IMR-90 (cell line): ENCODE measurements around the gene FRMPD4. TPM values are rescaled to one million over a fixed set of nuclear protein-coding genes. Genes with fewer than 3 reads are reported as not detected.

Experiments used
- ATAC-seq: fragments of 200-7000 bp; cut with Tn5 transposase; 2 replicates; pipeline ENCODE4 v1.9.1; 2020; ENCODE audit warnings: low read depth, mild to moderate bottlenecking, moderate library complexity
- BruUV-seq: library from RNA; stranded (reverse); fragments of 400-500 nt; replicated peaks from 2 replicates; lab custom pipeline; 2021; lab: Mats Ljungman, UMichigan
- CTCF ChIA-PET: fragments of 300-600 bp; formaldehyde crosslinking; extraction: SDS; loops from one replicate; lab custom pipeline; 2021; ENCODE audit warnings: antibody characterized with exemption; lab: Yijun Ruan, JAX
- POLR2A ChIA-PET: fragments of 300-600 bp; sonication (Branson Sonifier 250); formaldehyde crosslinking; loops from one replicate; lab custom pipeline; 2022; ENCODE audit warnings: antibody characterized with exemption; ENCODE audit not compliant: unreplicated experiment; lab: Charles Lee
- DNase-seq: peaks from one replicate; pipeline ENCODE4 v3.0.0; 2013
- H2AFZ ChIP-seq: replicated peaks from 2 replicates; pipeline ENCODE3; 2013; ENCODE audit warnings: low read length, mild to moderate bottlenecking; ENCODE audit not compliant: poor library complexity
- H2AK5ac ChIP-seq: 2 replicates; pipeline ENCODE4 v1.6.1; 2013; ENCODE audit warnings: low read depth, low read length, inconsistent platforms
- H2AK9ac ChIP-seq: replicated peaks from 2 replicates; pipeline ENCODE3; 2013; ENCODE audit warnings: mild to moderate bottlenecking, low read depth, low read length, moderate library complexity; ENCODE audit not compliant: poor library complexity
- H2BK120ac ChIP-seq: 2 replicates; pipeline ENCODE4 v1.6.1; 2013; ENCODE audit warnings: low read depth, low read length, inconsistent platforms
- H2BK15ac ChIP-seq: 3 replicates; pipeline ENCODE4 v1.6.1; 2013; ENCODE audit warnings: low read depth, low read length, inconsistent platforms
- H2BK20ac ChIP-seq: 2 replicates; pipeline ENCODE4 v1.6.1; 2013; ENCODE audit warnings: low read depth, mild to moderate bottlenecking, inconsistent platforms, low read length, moderate library complexity
- H2BK5ac ChIP-seq: 2 replicates; pipeline ENCODE4 v1.6.1; 2013; ENCODE audit warnings: mild to moderate bottlenecking, low read depth, low read length, inconsistent platforms; ENCODE audit not compliant: poor library complexity, severe bottlenecking
- H3K14ac ChIP-seq: replicated peaks from 2 replicates; pipeline ENCODE4 v1.6.1; 2013; ENCODE audit warnings: low read depth, low read length, inconsistent platforms
- H3K18ac ChIP-seq: 2 replicates; pipeline ENCODE4 v1.6.1; 2013; ENCODE audit warnings: low read depth, low read length, control low read depth
- H3K23ac ChIP-seq: 2 replicates; pipeline ENCODE4 v1.6.1; 2013; ENCODE audit warnings: low read depth, low read length, inconsistent platforms
- H3K27ac ChIP-seq: 2 replicates; pipeline ENCODE4 v1.5.1; 2013; ENCODE audit warnings: mild to moderate bottlenecking, control low read depth, low read length; ENCODE audit not compliant: insufficient read depth
- H3K27me3 ChIP-seq: 2 replicates; pipeline ENCODE4 v1.6.1; 2013; ENCODE audit warnings: low read length; ENCODE audit not compliant: control insufficient read depth, insufficient read depth
- H3K36me3 ChIP-seq: 2 replicates; pipeline ENCODE4 v1.6.1; 2013; ENCODE audit warnings: low read length, mixed read lengths; ENCODE audit not compliant: control insufficient read depth, insufficient read depth
- H3K4ac ChIP-seq: 2 replicates; pipeline ENCODE4 v1.6.1; 2013; ENCODE audit warnings: low read depth, low read length, inconsistent platforms
- H3K4me1 ChIP-seq: 2 replicates; pipeline ENCODE4 v1.6.1; 2013; ENCODE audit warnings: low read length, mixed read lengths; ENCODE audit not compliant: control insufficient read depth, insufficient read depth
- H3K4me2 ChIP-seq: 2 replicates; pipeline ENCODE4 v1.6.1; 2013; ENCODE audit warnings: low read depth, mild to moderate bottlenecking, control low read depth, low read length, moderate library complexity
- H3K4me3 ChIP-seq: 2 replicates; pipeline ENCODE4 v1.5.1; 2013; ENCODE audit warnings: low read depth, mild to moderate bottlenecking, control low read depth, low read length, moderate library complexity; ENCODE audit not compliant: insufficient read depth
- H3K56ac ChIP-seq: 2 replicates; pipeline ENCODE4 v1.6.1; 2013; ENCODE audit warnings: low read length, inconsistent platforms; ENCODE audit not compliant: insufficient read depth; ENCODE audit errors: extremely low read depth
- H3K79me1 ChIP-seq, 2 experiments: 2 replicates each; pipeline ENCODE4 v1.6.1; 2013; ENCODE audit warnings: low read length in 2 of 2, inconsistent platforms in 1 of 2, low read depth in 1 of 2
- H3K9ac ChIP-seq: 2 replicates; pipeline ENCODE4 v1.6.1; 2013; ENCODE audit warnings: low read depth, low read length, control low read depth
- H3K9me1 ChIP-seq: 2 replicates; pipeline ENCODE4 v1.6.1; 2013; ENCODE audit warnings: low read length, inconsistent platforms; ENCODE audit not compliant: insufficient read depth
- H3K9me3 ChIP-seq: 2 replicates; pipeline ENCODE4 v1.6.1; 2013; ENCODE audit warnings: low read length; ENCODE audit not compliant: control insufficient read depth, insufficient read depth
- H4K20me1 ChIP-seq: 2 replicates; pipeline ENCODE4 v1.6.1; 2013; ENCODE audit warnings: low read length, inconsistent platforms; ENCODE audit not compliant: insufficient read depth
- H4K5ac ChIP-seq: 2 replicates; pipeline ENCODE4 v1.6.1; 2013; ENCODE audit warnings: mild to moderate bottlenecking, low read depth, low read length, control low read depth
- H4K8ac ChIP-seq, 2 experiments: 2 replicates each; pipeline ENCODE4 v1.6.1; 2013; ENCODE audit warnings: low read depth in 2 of 2, low read length in 2 of 2, control low read depth in 1 of 2, inconsistent platforms in 1 of 2
- H4K91ac ChIP-seq: 2 replicates; pipeline ENCODE4 v1.6.1; 2013; ENCODE audit warnings: low read depth, low read length, inconsistent platforms; ENCODE audit not compliant: insufficient read depth
- CEBPB ChIP-seq: IDR thresholded peaks from 2 replicates; pipeline ENCODE4 v1.6.1; 2012; ENCODE audit warnings: low read depth, low read length, improper control_type of control experiment
- MAFK ChIP-seq: IDR thresholded peaks from 2 replicates; pipeline ENCODE4 v1.6.1; 2012; ENCODE audit warnings: low read depth, low read length, improper control_type of control experiment
- MAZ ChIP-seq: IDR thresholded peaks from 2 replicates; pipeline ENCODE4 v1.6.1; 2012; ENCODE audit warnings: low read depth, mild to moderate bottlenecking, low read length, improper control_type of control experiment, moderate library complexity, borderline replicate concordance
- NFE2L2 ChIP-seq: fragments of 150-350 bp; IDR thresholded peaks from 2 replicates; pipeline ENCODE4 v1.6.1; 2016; ENCODE audit warnings: low read depth, mild to moderate bottlenecking, low read length
- RFX5 ChIP-seq: IDR thresholded peaks from 2 replicates; pipeline ENCODE4 v1.8.0; 2012; ENCODE audit warnings: low read depth, mild to moderate bottlenecking, low read length, moderate library complexity
- SMC3 ChIP-seq: fragments of 150-350 bp; IDR thresholded peaks from 2 replicates; pipeline ENCODE4 v1.6.1; 2016; ENCODE audit warnings: low read depth, mild to moderate bottlenecking, antibody characterized with exemption, low read length, moderate library complexity
- WGBS, 2 experiments: methylation state at CpG; one replicate each; pipeline versions ENCODE4 v1.1.5 to v1.1.7; 2013; ENCODE audit warnings: missing lambda C conversion rate in 2 of 2; ENCODE audit not compliant: insufficient read length in 1 of 2; ENCODE audit errors: extremely low coverage in 2 of 2; 5-methylcytosine and 5-hydroxymethylcytosine counted together
- dilution Hi-C: fragments of 300-500 bp; cut with HindIII; formaldehyde crosslinking; loops from one replicate; pipeline ENCODE4 v1.14.3; 2018; ENCODE audit warnings: low sequenced_read_pairs; ENCODE audit not compliant: unreplicated experiment
- in situ Hi-C: fragments of 300-500 bp; cut with MboI; formaldehyde crosslinking; loops from 3 replicates; pipeline ENCODE4 v1.14.3; 2019; ENCODE audit warnings: low sequenced_read_pairs, inconsistent platforms, mixed read lengths
- intact Hi-C: fragments of 100-400 bp; cut with micrococcal nuclease; formaldehyde crosslinking; loops from 2 replicates; pipeline ENCODE4 v1.10.0; 2022
- polyA plus RNA-seq, 3 experiments: library from polyadenylated mRNA; depleted of rRNA; stranded (reverse); fragments of >200 nt; gene quantifications; 2 replicates each; pipeline ENCODE4 v1.2.3, GENCODE V29; 2012; ENCODE audit warnings: low replicate concordance in 1 of 3
- total RNA-seq: library from RNA; depleted of rRNA; stranded (reverse); fragments of >200 nt; gene quantifications from 2 replicates; pipeline ENCODE4 v1.2.3, GENCODE V29; 2012

Gene FRMPD4
- total and polyA plus RNA-seq, 2 of the 4 experiments (the other 2 are of a cell fraction): 0.53 to 1.1 TPM

GRCh38 chrX:12197030-12197429 lies 58.8 kb downstream of the FRMPD4 start:
- no peak overlapping the region for H2BK20ac ChIP-seq
- H3K9me3 ChIP-seq: no peaks in the 10 kb centered on the region; the same call in 1 of the 2 replicates
- no peak overlapping the region for H4K5ac ChIP-seq
- no peaks in the 10 kb centered on the region for H4K20me1 ChIP-seq
- ChIA-PET POLR2A (no interaction called here), CTCF (no interaction called here)
- TF ChIP-seq RFX5 (no peak), SMC3 (no peak), MAFK (no peak), NFE2L2 (no peak), MAZ (no peak), CEBPB (no peak)
- no peak overlapping the region for H2BK5ac ChIP-seq
- no peaks in the 10 kb centered on the region for H3K27me3 ChIP-seq
- no CpG with 5 or more reads among the region's 2 CpGs for WGBS, 2 experiments
- no peak overlapping the region for H3K4me3 ChIP-seq
- H2BK120ac ChIP-seq: no peak overlapping the region
- H4K8ac ChIP-seq: no peak overlapping the region; a peak in 1 of 4 replicates
- no peaks in the 10 kb centered on the region for H3K4me1 ChIP-seq
- no peak overlapping the region for H3K14ac ChIP-seq
- H2AK5ac ChIP-seq: no peak overlapping the region
- no peak overlapping the region for H2BK15ac ChIP-seq
- H3K36me3 ChIP-seq: no peaks in the 10 kb centered on the region
- H2AK9ac ChIP-seq: no peak overlapping the region
- DNase-seq (no peak), ATAC-seq (no peak)
- no peak overlapping the region for H3K56ac ChIP-seq
- H3K27ac ChIP-seq: no peak overlapping the region
- H3K4ac ChIP-seq: no peak overlapping the region
- dilution Hi-C loops: no loop called here
- no peaks in the 10 kb centered on the region for H3K9me1 ChIP-seq
- H3K23ac ChIP-seq: no peak overlapping the region
- no TSS peak for BruUV-seq
- no peak overlapping the region for H3K4me2 ChIP-seq
- H3K18ac ChIP-seq: no peak overlapping the region
- H3K9ac ChIP-seq: no peak overlapping the region
- H4K91ac ChIP-seq: no peak overlapping the region
- in situ Hi-C loops: no loop called here
- intact Hi-C loops: no loop called here
- H3K79me1 ChIP-seq: no peaks in the 10 kb centered on the region
- H2AFZ ChIP-seq: no peak overlapping the region
